GM19372 (cell line): ENCODE results near the gene ACAD11.

Source experiments
- ATAC-seq: cut with Tn5 transposase; IDR thresholded peaks from one replicate; pipeline ENCODE4 v1.9.1; 2021; ENCODE audit warnings: mild to moderate bottlenecking, low read depth, moderate library complexity; ENCODE audit not compliant: unreplicated experiment

Gene ACAD11

GRCh38 chr3:132521901-132522300, 137.7 kb downstream of the ACAD11 start:
- ATAC-seq: no peak

- no peak for ATAC-seq
Measured at GRCh38 chr3:132519914-132520313, 139.7 kb downstream of the ACAD11 start.

- no peak for ATAC-seq
Measured at GRCh38 chr3:132517311-132517710, 142.3 kb downstream of the ACAD11 start.

GRCh38 chr3:132513057-132513456, 146.6 kb downstream of the ACAD11 start:
- ATAC-seq: no peak

GRCh38 chr3:132509506-132509905, 150.1 kb downstream of the ACAD11 start:
- ATAC-seq: no peak

- ATAC-seq: no peak
Measured at GRCh38 chr3:132509096-132509495, 150.5 kb downstream of the ACAD11 start.
